IPS-20b (cell line): ENCODE data around the gene LRP6.
A peak's percentile ranks its signal among the peaks of the same experiment; 100 is the strongest.
"Not testable (repeated sequence)": the region's sequence is repeated elsewhere in the genome, so short reads cannot be mapped to it uniquely, and the experiment has no call there.

Source experiments
- H3K27ac ChIP-seq: one replicate; pipeline ENCODE4 v1.5.1; 2013; ENCODE audit warnings: low read length
- H3K27me3 ChIP-seq: 2 replicates; pipeline ENCODE4 v1.6.1; 2013; ENCODE audit warnings: mild to moderate bottlenecking, low read length, inconsistent platforms; ENCODE audit not compliant: insufficient read depth
- H3K36me3 ChIP-seq: 2 replicates; pipeline ENCODE4 v1.6.1; 2013; ENCODE audit warnings: low read depth, mild to moderate bottlenecking, inconsistent platforms, low read length, moderate library complexity; ENCODE audit not compliant: insufficient read depth
- H3K4me1 ChIP-seq: 2 replicates; pipeline ENCODE4 v1.6.1; 2013; ENCODE audit warnings: mild to moderate bottlenecking, control low read depth, inconsistent platforms, low read length, moderate library complexity; ENCODE audit not compliant: insufficient read depth
- H3K4me3 ChIP-seq: 2 replicates; pipeline ENCODE4 v1.5.1; 2013; ENCODE audit warnings: mild to moderate bottlenecking, low read length, inconsistent platforms
- H3K9ac ChIP-seq: 2 replicates; pipeline ENCODE4 v1.6.1; 2013; ENCODE audit warnings: low read depth, mild to moderate bottlenecking, inconsistent platforms, low read length, moderate library complexity
- H3K9me3 ChIP-seq: 2 replicates; pipeline ENCODE4 v1.6.1; 2013; ENCODE audit warnings: mild to moderate bottlenecking, low read depth, low read length, inconsistent platforms; ENCODE audit not compliant: insufficient read depth

LRP6 gene

GRCh38 chr12:12266873-12267741, at the start of gene LRP6:
Gene LRP6, minus strand, starts transcription at chr12:12267044. Its CDS starts 309 bp downstream, at chr12:12266735.
- H3K9ac ChIP-seq: peak within 1 kb of the TSS; percentile 100
- H3K9me3 ChIP-seq: no peaks in the 10 kb centered on the region
- peak within 1 kb of the TSS; percentile 100 for H3K27ac ChIP-seq
- peak within 1 kb of the TSS; percentile 88 for H3K4me3 ChIP-seq
- no peaks in the 10 kb centered on the region for H3K27me3 ChIP-seq
- peaks cover 9% of the 10 kb centered on the region; the same call in 1 of the 2 replicates for H3K4me1 ChIP-seq
- no peaks in the 10 kb centered on the region for H3K36me3 ChIP-seq

GRCh38 chr12:12315838-12316237, 49.0 kb upstream of the LRP6 start:
- Histone ChIP-seq H3K27me3 (no peaks in the 10 kb centered on the region), H3K36me3 (no peaks in the 10 kb centered on the region), H3K4me1 (peaks cover 9% of the 10 kb centered on the region; the same call in 1 of the 2 replicates), H3K9ac (no peak overlapping the region), H3K9me3 (no peaks in the 10 kb centered on the region), H3K4me3 (no peak overlapping the region), H3K27ac (no peak overlapping the region)

- H3K9me3 ChIP-seq, H3K9ac ChIP-seq, H3K4me1 ChIP-seq, H3K27me3 ChIP-seq, H3K36me3 ChIP-seq, H3K27ac ChIP-seq, H3K4me3 ChIP-seq: not testable (repeated sequence)
These were observed 43.9 kb upstream of the LRP6 start for GRCh38 chr12:12310695-12311094.

- H3K9ac ChIP-seq: no peak overlapping the region
- no peaks in the 10 kb centered on the region for H3K27me3 ChIP-seq
- H3K9me3 ChIP-seq: no peaks in the 10 kb centered on the region
- no peak overlapping the region for H3K4me3 ChIP-seq
- no peaks in the 10 kb centered on the region for H3K36me3 ChIP-seq
- no peaks in the 10 kb centered on the region for H3K4me1 ChIP-seq
- H3K27ac ChIP-seq: no peak overlapping the region
These were observed 38.9 kb upstream of the LRP6 start for GRCh38 chr12:12305568-12306300.

- H3K4me3 ChIP-seq: no peak overlapping the region
- H3K27ac ChIP-seq: no peak overlapping the region
- H3K4me1 ChIP-seq: no peaks in the 10 kb centered on the region
- no peaks in the 10 kb centered on the region for H3K9me3 ChIP-seq
- no peak overlapping the region for H3K9ac ChIP-seq
- H3K27me3 ChIP-seq: no peaks in the 10 kb centered on the region
- no peaks in the 10 kb centered on the region for H3K36me3 ChIP-seq
These were observed 36.1 kb upstream of the LRP6 start for GRCh38 chr12:12302976-12303375.

GRCh38 chr12:12301122-12301521, 34.3 kb upstream of the LRP6 start:
- Histone ChIP-seq H3K9me3 (no peaks in the 10 kb centered on the region), H3K9ac (no peak overlapping the region), H3K4me1 (no peaks in the 10 kb centered on the region; the same call in 1 of the 2 replicates), H3K36me3 (no peaks in the 10 kb centered on the region), H3K27ac (no peak overlapping the region), H3K27me3 (no peaks in the 10 kb centered on the region), H3K4me3 (no peak overlapping the region)

GRCh38 chr12:12297201-12297830, 30.5 kb upstream of the LRP6 start:
- Histone ChIP-seq H3K4me1 (peaks cover 13% of the 10 kb centered on the region; the same call in 1 of the 2 replicates), H3K36me3 (no peaks in the 10 kb centered on the region), H3K27me3 (no peaks in the 10 kb centered on the region), H3K4me3 (no peak overlapping the region), H3K9ac (no peak overlapping the region), H3K27ac (no peak overlapping the region), H3K9me3 (no peaks in the 10 kb centered on the region)

GRCh38 chr12:12294215-12295005, 27.6 kb upstream of the LRP6 start:
- H3K27me3 ChIP-seq: no peaks in the 10 kb centered on the region
- no peak overlapping the region for H3K4me3 ChIP-seq
- peaks cover 19% of the 10 kb centered on the region; the same call in 1 of the 2 replicates for H3K4me1 ChIP-seq
- peak overlapping the region; percentile 4; the same call in 1 of the 2 replicates for H3K9ac ChIP-seq
- no peaks in the 10 kb centered on the region for H3K9me3 ChIP-seq
- peak overlapping the region; percentile 17 for H3K27ac ChIP-seq
- H3K36me3 ChIP-seq: no peaks in the 10 kb centered on the region

- Histone ChIP-seq H3K27me3 (no peaks in the 10 kb centered on the region), H3K9me3 (no peaks in the 10 kb centered on the region), H3K4me1 (peaks cover 17% of the 10 kb centered on the region; the same call in 1 of the 2 replicates), H3K36me3 (no peaks in the 10 kb centered on the region), H3K4me3 (no peak overlapping the region), H3K9ac (no peak overlapping the region), H3K27ac (no peak overlapping the region)
These were observed 23.4 kb upstream of the LRP6 start for GRCh38 chr12:12290206-12290605.

GRCh38 chr12:12286441-12286840, 19.6 kb upstream of the LRP6 start:
- no peak overlapping the region for H3K4me3 ChIP-seq
- no peaks in the 10 kb centered on the region for H3K9me3 ChIP-seq
- H3K27ac ChIP-seq: no peak overlapping the region
- H3K9ac ChIP-seq: no peak overlapping the region
- H3K36me3 ChIP-seq: no peaks in the 10 kb centered on the region
- H3K4me1 ChIP-seq: peaks cover 25% of the 10 kb centered on the region; the same call in 1 of the 2 replicates
- H3K27me3 ChIP-seq: no peaks in the 10 kb centered on the region
